Peyer's patch (tissue), 4 donors: ENCODE results near the gene CCDC85A.

Experiments used
- CTCF ChIP-seq, 6 experiments: fragments of 450-650 bp in 4 of 6; fragments of 200-600 bp in 2 of 6; sonication (generic) in 1 of 6; IDR thresholded peaks; one replicate each; pipeline ENCODE4 v1.5.1; 2017 to 2019; ENCODE audit warnings: antibody characterized with exemption in 6 of 6, mild to moderate bottlenecking in 3 of 6, moderate library complexity in 1 of 6
- POLR2A ChIP-seq, 2 donors: fragments of 450-650 bp; IDR thresholded peaks; one replicate each; pipeline ENCODE4 v1.5.1; 2017; ENCODE audit warnings: antibody characterized with exemption in 2 of 2, mild to moderate bottlenecking in 2 of 2, moderate library complexity in 2 of 2

GRCh38 chr2:56227811-56228210, 44.0 kb downstream of the CCDC85A start:
- TF ChIP-seq CTCF (IDR thresholded peaks at IDR 0.05) (no peak), POLR2A (IDR thresholded peaks at IDR 0.05) (no peak)
